Testis (tissue), 3 donors: Measurements from ENCODE around the gene DNAL1. TPM values are rescaled to one million over a fixed set of nuclear protein-coding genes. Genes with fewer than 3 reads are reported as not detected.
A peak's percentile ranks its signal among the peaks of the same experiment; 100 is the strongest.

Experiments
- DNase-seq: peaks from one replicate; pipeline ENCODE4 v3.0.0-alpha.2; 2019
- H3K27ac ChIP-seq, 2 donors: fragments of 200-600 bp; sonication (generic); one replicate each; pipeline ENCODE4 v1.5.1; 2019
- H3K27me3 ChIP-seq: fragments of 200-600 bp; sonication (generic); one replicate; pipeline ENCODE4 v1.5.1; 2019
- H3K36me3 ChIP-seq: fragments of 200-600 bp; sonication (generic); one replicate; pipeline ENCODE4 v1.5.1; 2017; ENCODE audit warnings: low read depth; ENCODE audit errors: missing control alignments
- H3K4me1 ChIP-seq: fragments of 200-600 bp; sonication (generic); one replicate; pipeline ENCODE4 v1.5.1; 2019
- H3K4me3 ChIP-seq, 2 donors: fragments of 200-600 bp; sonication (generic); one replicate each; pipeline ENCODE4 v1.5.1; 2017 to 2019
- H3K9me3 ChIP-seq: fragments of 200-600 bp; sonication (generic); one replicate; pipeline ENCODE4 v1.5.1; 2017
- POLR2A ChIP-seq: fragments of 450-650 bp; IDR thresholded peaks from one replicate; pipeline ENCODE4 v1.6.1; 2017; ENCODE audit warnings: antibody characterized with exemption, mild to moderate bottlenecking, moderate library complexity
- WGBS, 2 donors: methylation state at CpG; one replicate each; pipeline ENCODE4 v1.1.5; 2018; 5-methylcytosine and 5-hydroxymethylcytosine counted together
- intact Hi-C: fragments of 100-400 bp; cut with DNase I; formaldehyde crosslinking; loops from one replicate; pipeline ENCODE4 v1.15.1; 2023; ENCODE audit warnings: low total_unique reads
- polyA plus RNA-seq: library from polyadenylated mRNA; stranded (reverse); fragments of 350-450 nt; fragmentation: Illumina TruSeq; extraction: RNeasy Lipid Tissue Mini Kit (QIAGEN cat#74804); gene quantifications from one replicate; pipeline ENCODE4 v1.2.3, GENCODE V29; 2014; ENCODE audit warnings: low read depth, low replicate concordance; ENCODE audit not compliant: insufficient read depth
- total RNA-seq, 2 donors: library from RNA; depleted of rRNA; stranded (reverse); fragments of >200 nt; gene quantifications; one replicate each; pipeline ENCODE4 v1.2.3, GENCODE V29; 2016
- TF ChIP-seq, protein P1 (sequence below), 3 experiments: fragments of 450-650 bp in 2 of 3; fragments of 200-600 bp in 1 of 3; sonication (generic) in 1 of 3; IDR thresholded peaks; one replicate each; pipeline ENCODE4 v1.5.1; 2016 to 2019; ENCODE audit warnings: antibody characterized with exemption in 3 of 3, mild to moderate bottlenecking in 2 of 3, moderate library complexity in 1 of 3

DNAL1 gene
- total and polyA plus RNA-seq, 3 donors from 2014 or later = 14.6 to 136 (median 19.0) TPM

DNA sequence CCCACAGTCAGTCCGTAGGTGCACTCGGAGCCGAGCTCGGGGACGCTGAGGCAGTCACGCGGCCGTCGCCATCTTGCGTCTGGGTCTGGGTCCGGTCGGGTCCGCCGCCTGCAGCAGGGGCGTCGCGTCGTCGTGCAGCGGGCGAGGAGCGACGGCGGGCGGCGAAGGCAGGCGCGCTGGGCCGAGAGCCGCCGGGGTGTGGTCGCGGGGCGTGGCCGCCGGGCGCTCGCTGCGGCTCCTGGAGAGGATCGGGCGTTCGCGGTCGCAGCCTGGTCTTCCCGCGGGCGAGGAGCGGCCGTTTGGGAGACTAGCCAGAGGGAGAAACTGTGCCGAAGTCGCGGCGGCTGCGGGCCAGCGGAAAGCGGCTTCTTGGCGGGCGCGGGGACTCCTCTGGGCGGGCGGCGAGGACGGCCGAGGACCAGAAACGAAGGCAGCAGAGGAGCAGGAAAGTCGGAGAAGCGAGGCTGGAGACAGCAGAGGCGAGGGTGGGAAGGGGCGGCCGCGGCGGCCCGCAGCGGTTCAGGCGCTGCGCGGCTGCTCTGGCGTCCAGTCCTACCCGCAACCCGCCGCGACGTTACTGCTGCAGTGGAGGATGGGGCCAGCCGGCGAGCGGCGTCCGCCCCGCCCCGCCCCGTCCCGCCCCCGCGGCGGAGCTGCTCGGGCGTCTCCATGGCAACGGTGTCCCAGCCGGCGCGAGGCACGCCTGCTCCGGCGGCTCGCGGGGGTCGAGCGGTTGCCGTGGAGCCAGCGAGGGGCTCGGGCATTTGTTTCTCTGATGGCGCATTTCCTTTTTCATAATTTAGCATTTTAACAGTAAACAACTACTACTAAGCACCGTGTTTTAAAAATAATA is 69.2 kb downstream of the DNAL1 start, which contains the start of gene PNMA1:
Gene PNMA1 (minus strand): TSS at position 582 of the 853 bp plus-strand sequence. CDS start 745 bp downstream, outside the sequence.
- no peaks in the 10 kb centered on the region for H3K27me3 ChIP-seq
- peak within 1 kb of the TSS; percentile 92 to 98 for H3K27ac ChIP-seq
- H3K9me3 ChIP-seq = no peaks in the 10 kb centered on the region
- H3K4me3 ChIP-seq = peak within 1 kb of the TSS; percentile 85 to 96
- peaks cover 16% of the 10 kb centered on the region for H3K4me1 ChIP-seq
- no peaks in the 10 kb centered on the region for H3K36me3 ChIP-seq
- peak; percentile 96 for DNase-seq
- intact Hi-C loops = no loop called here
- 0 to 1% methylated on average over 47 to 71 of the region's 113 CpGs for WGBS, 2 donors
- TF ChIP-seq, protein P1, sequence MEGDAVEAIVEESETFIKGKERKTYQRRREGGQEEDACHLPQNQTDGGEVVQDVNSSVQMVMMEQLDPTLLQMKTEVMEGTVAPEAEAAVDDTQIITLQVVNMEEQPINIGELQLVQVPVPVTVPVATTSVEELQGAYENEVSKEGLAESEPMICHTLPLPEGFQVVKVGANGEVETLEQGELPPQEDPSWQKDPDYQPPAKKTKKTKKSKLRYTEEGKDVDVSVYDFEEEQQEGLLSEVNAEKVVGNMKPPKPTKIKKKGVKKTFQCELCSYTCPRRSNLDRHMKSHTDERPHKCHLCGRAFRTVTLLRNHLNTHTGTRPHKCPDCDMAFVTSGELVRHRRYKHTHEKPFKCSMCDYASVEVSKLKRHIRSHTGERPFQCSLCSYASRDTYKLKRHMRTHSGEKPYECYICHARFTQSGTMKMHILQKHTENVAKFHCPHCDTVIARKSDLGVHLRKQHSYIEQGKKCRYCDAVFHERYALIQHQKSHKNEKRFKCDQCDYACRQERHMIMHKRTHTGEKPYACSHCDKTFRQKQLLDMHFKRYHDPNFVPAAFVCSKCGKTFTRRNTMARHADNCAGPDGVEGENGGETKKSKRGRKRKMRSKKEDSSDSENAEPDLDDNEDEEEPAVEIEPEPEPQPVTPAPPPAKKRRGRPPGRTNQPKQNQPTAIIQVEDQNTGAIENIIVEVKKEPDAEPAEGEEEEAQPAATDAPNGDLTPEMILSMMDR (IDR thresholded peaks at IDR 0.05) = peak in 1 of 3 experiments; percentile 15
- peak; percentile 83 for TF ChIP-seq POLR2A

GRCh38 chr14:73714656-73715081 is 69.9 kb downstream of the DNAL1 start:
- H3K4me1 ChIP-seq = peaks cover 16% of the 10 kb centered on the region
- H3K9me3 ChIP-seq = no peaks in the 10 kb centered on the region
- H3K36me3 ChIP-seq = no peaks in the 10 kb centered on the region
- peak; percentile 40 for DNase-seq
- 20 to 34% methylated on average over 7 of the region's 7 CpGs for whole genome bisulfite sequencing, 2 donors
- no peak for TF ChIP-seq POLR2A
- TF ChIP-seq, protein P1 (IDR thresholded peaks at IDR 0.05) = no peak
- intact Hi-C loops = no loop called here
- H3K27ac ChIP-seq = peak overlapping the region in 1 of 2 donors; percentile 98
- H3K4me3 ChIP-seq = peak overlapping the region; percentile 85 to 96
- no peaks in the 10 kb centered on the region for H3K27me3 ChIP-seq

DNA sequence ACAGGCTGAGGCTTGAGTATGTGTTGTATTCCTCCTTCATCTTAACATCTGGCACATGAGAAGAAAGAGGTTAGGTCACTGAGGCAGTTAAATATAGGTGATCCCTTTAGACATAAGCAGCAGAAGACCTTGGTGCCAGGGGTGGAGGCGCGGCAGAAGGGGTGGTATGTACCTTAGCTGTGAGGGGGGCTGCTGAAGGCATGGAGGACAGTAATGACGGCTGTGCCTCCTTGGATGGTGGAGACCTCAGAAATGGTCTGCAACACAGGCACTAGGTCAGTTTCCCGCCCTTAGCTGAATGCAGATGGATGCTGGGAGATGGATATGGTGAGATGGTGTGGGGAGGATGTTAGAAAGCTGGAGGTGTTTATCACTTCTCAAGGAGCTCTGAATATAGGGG is 70.9 kb downstream of the DNAL1 start:
- intact Hi-C loops = no loop called here
- Histone ChIP-seq H3K9me3 (no peaks in the 10 kb centered on the region), H3K4me1 (peaks cover 16% of the 10 kb centered on the region), H3K4me3 (no peak overlapping the region), H3K27ac (no peak overlapping the region), H3K27me3 (no peaks in the 10 kb centered on the region), H3K36me3 (no peaks in the 10 kb centered on the region)
- TF ChIP-seq POLR2A = no peak
- TF ChIP-seq, protein P1 (IDR thresholded peaks at IDR 0.05) = no peak
- 76 to 84% methylated on average over 4 of the region's 4 CpGs for WGBS, 2 donors
- DNase-seq = no peak

DNA sequence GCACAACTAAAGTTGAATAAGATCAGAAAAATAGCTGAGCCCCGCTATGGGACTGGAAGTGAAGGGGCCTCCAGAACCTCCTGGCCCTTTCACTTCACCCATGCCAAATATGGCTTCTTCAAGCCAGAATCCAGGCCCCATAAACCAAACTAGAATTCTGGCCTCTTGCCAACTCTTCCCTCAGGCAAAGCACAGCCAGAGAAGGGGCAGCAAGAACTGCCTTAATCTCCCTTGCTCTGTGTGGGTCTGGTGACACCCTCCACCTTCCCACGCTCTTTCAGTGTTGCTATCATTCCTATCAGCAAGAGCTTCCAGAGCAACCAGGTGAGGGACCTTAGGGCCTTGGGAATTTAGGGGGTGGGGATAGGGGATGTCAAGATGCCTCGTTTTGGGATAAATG is 72.5 kb downstream of the DNAL1 start:
- no peaks in the 10 kb centered on the region for H3K9me3 ChIP-seq
- peaks cover 16% of the 10 kb centered on the region for H3K4me1 ChIP-seq
- 34 to 41% methylated on average over 2 to 3 of the region's 3 CpGs for WGBS, 2 donors
- intact Hi-C loops = no loop called here
- TF ChIP-seq, protein P1 (IDR thresholded peaks at IDR 0.05) = no peak
- TF ChIP-seq POLR2A = no peak
- no peak for DNase-seq
- no peak overlapping the region for H3K4me3 ChIP-seq
- no peaks in the 10 kb centered on the region for H3K36me3 ChIP-seq
- H3K27me3 ChIP-seq = no peaks in the 10 kb centered on the region
- H3K27ac ChIP-seq = peak overlapping the region; percentile 86 to 92
